Measurements from ENCODE around the gene CNN1. TPM values are rescaled to one million over a fixed set of nuclear protein-coding genes. Genes with fewer than 3 reads are reported as not detected.

Gene CNN1
- total RNA-seq, 4 donors from 2014 or later, result 6.4 to 43.8 (median 14.5) TPM

GRCh38 chr19:11499220-11499726, 39.4 kb upstream of the CNN1 start:
- no peak for TF ChIP-seq CTCF (IDR thresholded peaks at IDR 0.05)
- ATAC-seq (ENCODE audit: low FRiP score) (no peak), DNase-seq (ENCODE audit: low spot score) (no peak)

- ATAC-seq (ENCODE audit: low FRiP score), result no peak
- no peak for TF ChIP-seq CTCF (IDR thresholded peaks at IDR 0.05)
- no peak for DNase-seq (ENCODE audit: low spot score)
These were observed 38.7 kb upstream of the CNN1 start for GRCh38 chr19:11499890-11500420.

GRCh38 chr19:11504502-11505031, 34.1 kb upstream of the CNN1 start:
- no peak for TF ChIP-seq CTCF (IDR thresholded peaks at IDR 0.05)
- ATAC-seq (ENCODE audit: low FRiP score), result no peak
- no peak for DNase-seq (ENCODE audit: low spot score)

- peak; percentile 98 for ATAC-seq (ENCODE audit: low FRiP score)
- peak; percentile 91 for DNase-seq (ENCODE audit: low spot score)
- TF ChIP-seq CTCF (IDR thresholded peaks at IDR 0.05), result no peak
These were observed 33.6 kb upstream of the CNN1 start for GRCh38 chr19:11505032-11505503.

- ATAC-seq (ENCODE audit: low FRiP score) (peak; percentile 87), DNase-seq (ENCODE audit: low spot score) (peak; percentile 83)
- no peak for TF ChIP-seq CTCF (IDR thresholded peaks at IDR 0.05)
These were observed 33.0 kb upstream of the CNN1 start, which contains the start of gene ZNF653 for GRCh38 chr19:11505504-11506100. TSS of gene ZNF653 (minus strand) at chr19:11505839. CDS start at chr19:11505786, 53 bp downstream.

GRCh38 chr19:11506101-11506555, 32.5 kb upstream of the CNN1 start:
- ATAC-seq (ENCODE audit: low FRiP score), result no peak
- no peak for TF ChIP-seq CTCF (IDR thresholded peaks at IDR 0.05)
- DNase-seq (ENCODE audit: low spot score), result no peak

Data from omental fat pad (tissue), 4 donors.